SKM-1 treated with dmso at 0.1 percent for 144 hours (cell line): ENCODE data around the gene AGBL1.
"Not testable (repeated sequence)": the region's sequence is repeated elsewhere in the genome, so short reads cannot be mapped to it uniquely, and the experiment has no call there.

ENCODE experiments used
- DNase-seq: peaks from one replicate; lab custom pipeline; 2025; ENCODE audit not compliant: unreplicated experiment; lab: John Stamatoyannopoulos, UW

AGBL1 gene

DNA sequence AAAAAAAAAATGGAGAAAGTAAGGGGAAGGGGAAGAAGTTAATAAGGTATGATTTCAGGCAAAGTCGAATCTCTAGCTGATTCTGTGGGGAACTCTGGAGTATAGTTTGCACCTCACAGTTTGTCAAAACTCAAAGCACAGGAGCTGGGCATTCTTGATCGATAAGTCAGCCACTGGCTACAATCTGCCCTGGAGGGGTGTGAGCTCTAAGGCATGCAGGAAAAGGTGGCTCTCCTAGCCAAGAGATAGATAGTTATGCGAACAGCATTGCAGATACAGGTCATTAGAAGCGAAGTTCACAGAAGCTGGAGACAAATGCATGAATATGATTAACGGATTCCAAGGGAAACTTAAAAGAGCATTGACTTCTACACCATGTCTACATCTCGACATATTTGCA is 952.6 kb downstream of the AGBL1 start:
- no peak for DNase-seq

GRCh38 chr15:87033056-87033455 is 953.4 kb downstream of the AGBL1 start:
- no peak for DNase-seq

GRCh38 chr15:87034886-87035285 is 955.2 kb downstream of the AGBL1 start:
- DNase-seq, result no peak

GRCh38 chr15:87038404-87038803 is 958.7 kb downstream of the AGBL1 start:
- no peak for DNase-seq

DNA sequence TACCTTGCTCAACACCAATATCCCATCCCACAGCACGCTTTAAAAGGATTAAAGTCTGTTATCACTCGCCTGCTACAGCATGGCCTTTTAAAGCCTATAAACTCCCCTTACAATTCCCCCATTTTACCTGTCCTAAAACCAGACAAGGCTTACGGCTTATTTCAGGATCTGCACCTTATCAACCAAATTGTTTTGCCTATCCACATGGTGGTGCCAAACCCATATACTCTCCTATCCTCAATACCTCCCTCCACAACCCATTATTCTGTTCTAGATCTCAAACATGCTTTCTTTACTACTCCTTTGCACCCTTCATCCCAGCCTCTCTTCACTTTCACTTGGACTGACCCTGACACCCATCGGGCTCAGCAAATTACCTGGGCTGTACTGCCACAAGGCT is 962.9 kb downstream of the AGBL1 start:
- DNase-seq, result not testable (repeated sequence)

- no peak for DNase-seq
These were observed 966.1 kb downstream of the AGBL1 start for GRCh38 chr15:87045746-87046145.

DNA sequence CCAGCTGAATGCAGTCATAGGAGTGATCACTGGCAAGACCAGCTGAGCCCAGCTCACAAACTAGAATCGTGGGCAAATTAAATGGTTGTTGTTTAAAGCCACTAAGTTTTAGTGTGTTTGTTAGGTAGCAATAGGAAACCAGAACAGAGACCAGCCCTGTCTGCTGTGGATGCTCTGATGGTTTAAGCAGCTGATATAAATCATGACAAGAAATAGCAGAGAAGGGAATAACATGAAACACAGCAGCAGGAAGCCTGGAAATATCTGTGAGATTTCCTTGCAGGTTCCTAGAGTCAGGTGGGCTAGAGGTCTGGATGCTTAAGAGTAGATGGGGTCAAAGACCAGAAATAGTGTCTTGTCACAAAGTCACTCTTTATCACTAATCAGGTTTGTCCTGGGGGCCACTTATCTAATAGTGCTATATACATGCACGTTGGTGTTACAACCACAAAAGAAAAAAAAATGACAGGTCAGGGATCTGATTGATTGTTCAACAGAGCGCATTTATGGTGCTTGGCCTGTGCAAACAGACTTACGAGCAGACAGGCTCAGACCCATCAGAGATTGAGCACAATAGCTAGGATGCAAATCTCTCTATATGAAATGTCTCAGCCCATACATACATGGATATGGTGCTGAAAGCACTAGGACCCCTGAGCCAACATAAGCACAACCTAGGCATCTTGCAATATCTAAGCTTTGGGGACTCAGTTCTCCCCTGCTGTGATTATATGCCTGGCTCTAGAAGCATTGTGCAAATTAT is 967.7 kb downstream of the AGBL1 start:
- no peak for DNase-seq
